HG03045 (cell line): ENCODE results near the gene KRTAP10-5.
"Not testable (repeated sequence)": the region's sequence is repeated elsewhere in the genome, so short reads cannot be mapped to it uniquely, and the experiment has no call there.

ENCODE experiments used
- ATAC-seq: cut with Tn5 transposase; IDR thresholded peaks from one replicate; pipeline ENCODE4 v1.9.1; 2021; ENCODE audit warnings: mild to moderate bottlenecking, moderate library complexity; ENCODE audit not compliant: unreplicated experiment

Gene KRTAP10-5

DNA sequence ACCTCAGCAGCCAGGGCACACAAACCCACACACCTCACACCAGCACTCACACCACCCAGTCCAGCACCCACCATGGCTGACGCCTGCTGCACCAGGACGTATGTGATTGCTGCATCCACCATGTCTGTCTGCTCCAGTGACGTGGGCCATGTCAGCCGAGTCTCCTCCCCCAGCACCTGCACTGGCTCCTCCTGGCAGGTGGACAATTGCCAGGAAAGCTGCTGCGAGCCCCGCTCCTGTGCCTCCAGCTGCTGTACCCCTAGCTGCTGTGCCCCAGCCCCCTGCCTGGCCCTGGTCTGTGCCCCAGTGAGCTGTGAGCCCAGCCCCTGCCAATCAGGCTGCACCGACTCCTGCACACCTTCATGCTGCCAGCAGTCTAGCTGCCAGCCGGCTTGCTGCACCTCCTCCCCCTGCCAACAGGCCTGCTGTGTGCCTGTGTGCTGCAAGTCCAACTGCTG is 31.7 kb upstream of the KRTAP10-5 start, which contains the start of gene KRTAP10-8:
Gene KRTAP10-8 (plus strand): TSS at position 51 of the 458 bp plus-strand sequence. CDS start 22 bp downstream, at position 73.
- no peak for ATAC-seq

DNA sequence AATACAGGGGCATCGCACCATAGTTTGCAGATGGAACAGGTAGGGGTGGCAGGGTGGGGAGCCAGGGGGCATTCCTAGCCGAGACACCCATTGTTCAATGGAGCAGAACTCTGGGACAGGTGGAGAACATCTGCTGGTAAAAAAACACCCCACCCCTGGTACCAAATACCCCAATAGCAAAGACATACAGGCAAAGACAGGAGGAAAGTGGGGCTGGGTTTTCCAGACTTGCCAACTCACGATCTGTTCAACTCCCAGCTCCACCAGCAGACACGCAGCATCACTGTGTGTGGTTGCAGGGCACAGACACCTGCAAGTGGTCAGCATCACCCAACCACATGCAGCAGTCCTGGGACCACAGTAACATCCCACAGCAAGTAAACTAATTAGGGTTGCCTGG is 31.1 kb upstream of the KRTAP10-5 start:
- ATAC-seq: no peak

- ATAC-seq: not testable (repeated sequence)
Measured at GRCh38 chr21:44610157-44610843, 29.9 kb upstream of the KRTAP10-5 start.

DNA sequence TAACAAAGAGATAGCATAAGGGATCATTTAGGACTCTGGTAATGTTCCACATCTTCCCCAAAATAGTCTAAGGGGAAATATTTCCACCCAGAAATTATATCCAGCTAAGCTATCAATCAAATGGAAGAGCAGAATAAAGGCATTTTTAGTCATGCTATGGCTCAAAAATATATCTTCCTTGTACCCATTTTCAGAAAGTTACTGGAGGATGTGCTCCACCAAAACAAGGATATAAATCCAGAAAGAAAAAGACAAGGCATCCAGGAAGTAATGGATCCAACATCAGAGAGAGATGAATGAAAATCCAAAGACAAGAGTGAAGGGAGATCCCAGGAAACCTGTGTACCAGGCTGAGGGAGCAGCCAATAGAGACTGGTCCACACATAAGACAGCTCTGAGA is 28.8 kb upstream of the KRTAP10-5 start:
- ATAC-seq: no peak

GRCh38 chr21:44606495-44606894 is 26.1 kb upstream of the KRTAP10-5 start:
- no peak for ATAC-seq

GRCh38 chr21:44603911-44604310 is 23.5 kb upstream of the KRTAP10-5 start:
- ATAC-seq: no peak

DNA sequence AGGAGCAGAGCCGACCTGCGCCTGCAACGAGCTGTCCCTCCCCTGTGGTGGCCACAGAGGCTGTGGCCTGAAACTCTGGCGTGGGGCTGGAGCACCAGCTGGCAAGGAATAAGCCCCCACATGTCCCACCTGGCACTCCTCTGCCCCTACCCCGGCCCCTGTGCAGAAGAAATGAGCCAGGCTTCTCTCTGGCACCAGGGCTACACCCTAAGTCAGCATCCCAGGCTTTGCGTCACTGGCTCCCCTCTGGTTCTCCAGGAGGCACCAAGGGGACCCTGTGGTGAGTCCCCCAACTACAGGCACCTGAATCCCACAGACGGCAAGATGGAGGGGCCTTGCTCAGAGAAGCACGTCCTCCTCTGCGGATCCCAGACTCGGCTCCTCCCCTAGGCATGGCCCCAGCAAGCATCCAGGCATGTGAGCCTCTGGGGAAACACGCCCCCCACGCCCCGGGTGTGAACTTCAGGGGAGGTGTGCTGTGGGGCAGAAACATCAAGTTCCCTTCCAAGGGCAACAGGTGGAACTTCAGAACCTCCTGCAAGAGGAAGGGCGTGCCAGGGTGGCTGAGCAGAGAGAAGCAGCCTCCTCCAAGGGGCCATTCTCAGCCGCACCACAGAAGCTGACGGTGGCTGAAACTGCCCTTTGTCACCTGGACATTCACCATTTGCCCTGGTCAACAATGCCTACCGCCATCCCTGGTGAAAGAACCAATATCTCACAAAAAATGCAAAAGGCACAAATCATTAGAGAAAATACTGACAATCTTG is 22.9 kb upstream of the KRTAP10-5 start:
- no peak for ATAC-seq

GRCh38 chr21:44602463-44602850 is 22.1 kb upstream of the KRTAP10-5 start:
- no peak for ATAC-seq

DNA sequence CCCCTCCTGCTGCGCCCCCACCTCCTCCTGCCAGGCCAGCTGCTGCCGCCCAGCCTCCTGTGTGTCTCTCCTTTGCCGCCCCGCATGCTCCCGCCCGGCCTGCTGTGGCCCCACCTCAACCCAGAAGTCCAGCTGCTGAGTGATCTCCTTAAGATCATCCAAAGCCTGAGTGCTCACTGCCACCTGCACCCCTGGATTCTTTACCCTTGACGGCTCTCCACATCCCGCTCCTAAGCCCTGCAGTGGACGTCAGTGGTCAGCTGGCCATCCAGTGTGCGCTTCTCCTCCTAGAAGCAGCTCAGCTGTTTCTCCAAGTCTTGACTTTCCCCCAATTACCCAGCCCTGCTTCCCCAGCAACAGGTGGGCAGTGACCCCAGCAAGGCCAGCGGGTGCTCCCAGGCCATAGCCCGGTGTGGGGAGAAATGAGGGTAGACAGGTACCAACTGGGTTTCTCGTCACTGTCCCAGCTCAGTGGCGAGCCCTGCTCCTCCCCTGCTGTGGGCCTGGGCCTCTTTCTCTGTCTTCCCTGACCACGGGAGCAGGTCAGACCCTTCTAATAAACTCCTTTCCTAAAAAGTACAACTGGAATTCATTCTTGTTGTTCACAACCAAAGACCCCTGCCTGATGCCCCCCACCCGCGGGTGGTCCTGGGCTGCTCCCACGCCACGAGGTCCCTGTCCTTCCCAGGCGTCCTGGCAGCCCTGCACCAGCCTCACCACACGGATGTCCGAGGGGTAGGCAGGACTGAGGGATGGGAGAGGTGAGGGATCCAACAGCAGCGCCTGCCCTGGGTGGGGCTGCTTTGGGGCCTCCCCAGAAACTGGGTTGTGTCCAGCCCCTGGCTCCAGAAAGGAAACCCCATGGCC is 21.4 kb upstream of the KRTAP10-5 start:
- no peak for ATAC-seq

DNA sequence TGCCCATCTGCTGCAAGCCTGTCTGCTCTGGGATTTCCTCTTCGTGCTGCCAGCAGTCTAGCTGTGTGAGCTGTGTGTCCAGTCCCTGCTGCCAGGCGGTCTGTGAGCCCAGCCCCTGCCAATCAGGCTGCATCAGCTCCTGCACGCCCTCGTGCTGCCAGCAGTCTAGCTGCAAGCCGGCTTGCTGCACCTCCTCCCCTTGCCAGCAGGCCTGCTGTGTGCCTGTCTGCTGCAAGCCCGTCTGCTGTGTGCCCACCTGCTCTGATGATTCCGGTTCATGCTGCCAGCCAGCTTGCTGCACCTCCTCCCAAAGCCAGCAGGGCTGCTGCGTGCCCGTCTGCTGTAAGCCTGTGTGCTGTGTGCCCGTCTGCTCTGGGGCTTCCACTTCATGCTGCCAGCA is 20.7 kb upstream of the KRTAP10-5 start:
- not testable (repeated sequence) for ATAC-seq

GRCh38 chr21:44600118-44600978 is 19.9 kb upstream of the KRTAP10-5 start, which contains the start of gene KRTAP10-7:
TSS of gene KRTAP10-7 (plus strand) at chr21:44600597. CDS start at chr21:44600622, 25 bp downstream.
- ATAC-seq: not testable (repeated sequence)

GRCh38 chr21:44599264-44600029 is 19.0 kb upstream of the KRTAP10-5 start:
- no peak for ATAC-seq

GRCh38 chr21:44598061-44598460 is 17.7 kb upstream of the KRTAP10-5 start:
- no peak for ATAC-seq

DNA sequence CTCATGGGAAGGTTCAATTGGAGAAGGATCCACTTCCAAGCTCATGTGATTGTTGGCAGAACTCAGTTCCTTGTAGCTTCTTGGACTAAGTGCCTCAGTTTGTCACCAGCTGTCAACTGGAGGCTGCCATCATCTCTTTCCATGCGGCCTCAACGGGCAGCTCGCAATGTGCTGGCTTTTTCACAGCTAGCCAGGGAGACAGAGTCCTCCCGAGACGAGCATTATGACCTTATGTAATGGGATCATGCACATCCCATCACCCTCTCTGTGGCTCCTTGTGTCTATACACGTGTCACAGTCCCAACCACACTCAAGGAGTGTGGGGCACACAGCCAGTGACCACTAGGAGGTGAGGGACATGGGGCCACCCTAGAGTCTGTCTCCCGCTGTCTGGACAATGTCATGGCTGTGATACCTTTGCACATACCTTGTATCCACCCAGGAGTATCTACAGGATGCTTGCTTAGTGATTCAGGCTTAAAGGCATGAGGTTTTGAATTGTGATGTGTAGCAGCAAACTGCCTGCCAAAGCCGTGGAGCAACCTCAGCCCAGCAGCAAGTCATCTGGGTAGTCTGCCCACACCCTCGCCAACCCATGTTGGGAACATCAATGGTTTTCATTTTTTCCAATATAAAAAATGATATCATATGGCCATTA is 15.8 kb upstream of the KRTAP10-5 start:
- ATAC-seq: no peak

DNA sequence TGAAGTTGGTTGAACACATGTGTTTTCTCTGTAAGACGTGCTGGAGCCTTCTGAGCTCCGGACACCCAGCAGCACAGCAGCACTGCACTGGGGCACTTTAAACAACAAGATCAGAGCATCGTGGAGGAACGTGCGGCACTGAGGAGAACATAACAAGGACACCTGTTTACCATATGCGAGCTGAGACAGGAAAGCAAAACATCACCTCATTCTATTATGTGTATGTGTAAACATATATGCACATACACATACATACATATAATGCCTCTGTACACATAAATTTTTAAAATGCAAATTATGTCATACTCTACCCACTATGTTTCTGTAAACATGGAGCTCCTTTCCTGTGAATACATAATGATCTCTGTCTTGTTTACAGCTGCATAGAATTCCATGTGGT is 15.1 kb upstream of the KRTAP10-5 start:
- ATAC-seq: no peak

DNA sequence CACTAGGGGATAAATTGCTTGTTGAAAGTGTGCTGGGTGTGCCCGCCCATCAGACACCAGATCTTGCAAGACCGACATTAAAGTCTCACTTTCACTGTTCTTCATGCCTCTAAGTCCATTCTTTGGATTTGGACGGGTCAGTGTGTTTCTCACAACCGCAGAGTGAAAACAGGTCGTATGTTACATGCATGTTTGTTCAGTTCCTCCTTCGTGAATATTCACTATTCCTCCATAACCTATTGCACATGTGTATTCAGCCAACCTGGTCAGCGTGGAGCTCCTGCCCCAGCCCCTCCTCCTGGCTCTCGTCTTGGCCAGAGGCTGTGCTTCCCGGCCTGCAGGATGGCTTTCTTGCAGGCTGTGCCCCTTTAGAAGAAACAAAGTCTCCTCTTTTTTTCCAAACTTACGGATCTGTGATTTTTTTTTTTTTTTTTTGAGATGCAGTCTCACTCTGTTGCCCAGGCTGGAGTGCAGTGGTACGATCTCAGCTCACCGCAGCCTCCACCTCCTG is 14.1 kb upstream of the KRTAP10-5 start:
- ATAC-seq: no peak

GRCh38 chr21:44593598-44594405 is 13.4 kb upstream of the KRTAP10-5 start:
- ATAC-seq: no peak
